ENCODE data around the gene UBE2D1. TPM values are rescaled to one million over a fixed set of nuclear protein-coding genes. Genes with fewer than 3 reads are reported as not detected.

UBE2D1 gene
- total RNA-seq = 10 to 100 TPM; 12.7 to 15.3 TPM

- ATAC-seq (peak; percentile 97), DNase-seq (peak; percentile 92)
- intact Hi-C loops (cut with DNase I, micrococcal nuclease) = loop anchor here (1.0 to 5.0 kb wide), 5 partner anchors 36 to 67 kb away; partner anchors contain the start of genes TFAM (in 2 of the 2) and CISD1 (in 1 of the 2)
- peaks cover 10% of the 10 kb centered on the region for H3K36me3 Mint-ChIP-seq (ENCODE audit: low read depth)
- H3K27ac Mint-ChIP-seq = peak within 1 kb of the TSS; percentile 87
- H3K27me3 Mint-ChIP-seq = peaks cover 7% of the 10 kb centered on the region
- ChIA-PET POLR2A (no interaction called here), CTCF (interaction anchor here (2.0 kb wide), 1 partner anchor 50 kb away, joined by 9 read pairs; the partner anchor contains the start of gene TFAM)
- H3K4me1 Mint-ChIP-seq = peaks cover 36% of the 10 kb centered on the region
- peak within 1 kb of the TSS; percentile 87 for H3K4me3 Mint-ChIP-seq
- no peaks in the 10 kb centered on the region for H3K9me3 Mint-ChIP-seq (ENCODE audit: low read depth)
These were observed at the start of gene UBE2D1 for GRCh38 chr10:58334817-58335305. TSS of gene UBE2D1 (plus strand) at chr10:58335006. CDS start at chr10:58335202, 196 bp downstream.

GRCh38 chr10:58291538-58292174, 43.1 kb upstream of the UBE2D1 start:
- intact Hi-C loops (cut with DNase I, micrococcal nuclease) = loop anchor here (1.0 to 5.0 kb wide), 2 partner anchors 114 to 954 kb away; no protein-coding TSS in a partner anchor
- no peaks in the 10 kb centered on the region for H3K9me3 Mint-ChIP-seq (ENCODE audit: low read depth)
- ChIA-PET CTCF (interaction anchor here (0.6 to 7.7 kb wide), 26 partner anchors 8 to 407 kb away, joined by 3 to 152 read pairs (median 5); partner anchors contain the start of genes CISD1, IPMK and TFAM), POLR2A (no interaction called here)
- H3K4me1 Mint-ChIP-seq = no peaks in the 10 kb centered on the region
- peaks cover 3% of the 10 kb centered on the region for H3K36me3 Mint-ChIP-seq (ENCODE audit: low read depth)
- DNase-seq = peak; percentile 50
- H3K27me3 Mint-ChIP-seq = no peaks in the 10 kb centered on the region
- ATAC-seq = peak; percentile 71
- no peak overlapping the region for H3K27ac Mint-ChIP-seq
- H3K4me3 Mint-ChIP-seq = no peak overlapping the region

GRCh38 chr10:58293989-58294388, 40.8 kb upstream of the UBE2D1 start:
- POLR2A ChIA-PET = no interaction called here
- peaks cover 3% of the 10 kb centered on the region for H3K36me3 Mint-ChIP-seq (ENCODE audit: low read depth)
- CTCF ChIA-PET = interaction anchor here (0.6 to 7.7 kb wide), 4 partner anchors 115 to 287 kb away, joined by 3 to 152 read pairs (median 3); no protein-coding TSS in a partner anchor
- no peak overlapping the region for H3K27ac Mint-ChIP-seq
- intact Hi-C loops (cut with DNase I, micrococcal nuclease) = loop anchor here (5.0 kb wide), 1 partner anchor 957 kb away; no protein-coding TSS in a partner anchor
- no peak overlapping the region for H3K4me3 Mint-ChIP-seq
- H3K4me1 Mint-ChIP-seq = no peaks in the 10 kb centered on the region
- no peaks in the 10 kb centered on the region for H3K27me3 Mint-ChIP-seq
- DNase-seq (no peak), ATAC-seq (no peak)
- H3K9me3 Mint-ChIP-seq (ENCODE audit: low read depth) = no peaks in the 10 kb centered on the region

- POLR2A ChIA-PET = no interaction called here
- DNase-seq (peak; percentile 74), ATAC-seq (peak; percentile 87)
- no peaks in the 10 kb centered on the region for H3K36me3 Mint-ChIP-seq (ENCODE audit: low read depth)
- CTCF ChIA-PET = interaction anchor here (0.7 to 2.2 kb wide), 17 partner anchors 9 to 219 kb away, joined by 3 to 14 read pairs (median 3); partner anchors contain the start of gene TFAM
- H3K4me3 Mint-ChIP-seq = no peak overlapping the region
- H3K4me1 Mint-ChIP-seq = peaks cover 2% of the 10 kb centered on the region
- peaks cover 6% of the 10 kb centered on the region for H3K27me3 Mint-ChIP-seq
- no peaks in the 10 kb centered on the region for H3K9me3 Mint-ChIP-seq (ENCODE audit: low read depth)
- intact Hi-C loops (cut with DNase I, micrococcal nuclease) = loop anchor here (1.0 to 2.0 kb wide), 2 partner anchors 35 to 86 kb away; partner anchors contain the start of genes TFAM (in 2 of the 2) and UBE2D1 (in 1 of the 2)
- no peak overlapping the region for H3K27ac Mint-ChIP-seq
These were observed 35.2 kb upstream of the UBE2D1 start for GRCh38 chr10:58299580-58299979.

- POLR2A ChIA-PET = no interaction called here
- no peak for DNase-seq
- no peak overlapping the region for H3K27ac Mint-ChIP-seq
- peaks cover 2% of the 10 kb centered on the region for H3K4me1 Mint-ChIP-seq
- intact Hi-C loops (cut with DNase I, micrococcal nuclease) = loop anchor here (5.0 to 10.0 kb wide), 2 partner anchors 212 to 214 kb away; partner anchors contain the start of gene BICC1 (in 2 of the 2)
- no peak overlapping the region for H3K4me3 Mint-ChIP-seq
- H3K27me3 Mint-ChIP-seq = peaks cover 6% of the 10 kb centered on the region
- H3K36me3 Mint-ChIP-seq (ENCODE audit: low read depth) = no peaks in the 10 kb centered on the region
- CTCF ChIA-PET = interaction anchor here (1.0 to 2.2 kb wide), 7 partner anchors 10 to 102 kb away, joined by 3 to 14 read pairs (median 4); partner anchors contain the start of gene TFAM
- no peaks in the 10 kb centered on the region for H3K9me3 Mint-ChIP-seq (ENCODE audit: low read depth)
- ATAC-seq = no peak
These were observed 34.1 kb upstream of the UBE2D1 start for GRCh38 chr10:58300676-58301075.

GRCh38 chr10:58302254-58302653, 32.6 kb upstream of the UBE2D1 start:
- Mint-ChIP-seq H3K4me1 (peaks cover 2% of the 10 kb centered on the region), H3K27me3 (peaks cover 14% of the 10 kb centered on the region), H3K27ac (no peak overlapping the region), H3K9me3 (ENCODE audit: low read depth) (no peaks in the 10 kb centered on the region), H3K4me3 (no peak overlapping the region), H3K36me3 (ENCODE audit: low read depth) (no peaks in the 10 kb centered on the region)
- intact Hi-C loops (cut with DNase I, micrococcal nuclease) = loop anchor here (5.0 to 10.0 kb wide), 2 partner anchors 210 to 213 kb away; partner anchors contain the start of gene BICC1 (in 2 of the 2)
- ChIA-PET CTCF (interaction anchor here (0.8 to 1.8 kb wide), 4 partner anchors 12 to 83 kb away, joined by 3 to 8 read pairs (median 4); partner anchors contain the start of genes CISD1 and TFAM), POLR2A (no interaction called here)
- DNase-seq (no peak), ATAC-seq (no peak)

GRCh38 chr10:58304099-58304633, 30.6 kb upstream of the UBE2D1 start:
- no peak overlapping the region for H3K27ac Mint-ChIP-seq
- intact Hi-C loops (cut with DNase I, micrococcal nuclease) = loop anchor here (5.0 to 10.0 kb wide), 2 partner anchors 208 to 211 kb away; partner anchors contain the start of gene BICC1 (in 2 of the 2)
- CTCF ChIA-PET = interaction anchor here (0.7 to 2.5 kb wide), 4 partner anchors 12 to 336 kb away, joined by 3 to 7 read pairs (median 3); no protein-coding TSS in a partner anchor
- peaks cover 2% of the 10 kb centered on the region for H3K4me1 Mint-ChIP-seq
- ATAC-seq (no peak), DNase-seq (no peak)
- no peaks in the 10 kb centered on the region for H3K9me3 Mint-ChIP-seq (ENCODE audit: low read depth)
- no peaks in the 10 kb centered on the region for H3K36me3 Mint-ChIP-seq (ENCODE audit: low read depth)
- H3K4me3 Mint-ChIP-seq = no peak overlapping the region
- POLR2A ChIA-PET = no interaction called here
- H3K27me3 Mint-ChIP-seq = peaks cover 18% of the 10 kb centered on the region

GRCh38 chr10:58305821-58306220, 29.0 kb upstream of the UBE2D1 start:
- no peaks in the 10 kb centered on the region for H3K4me1 Mint-ChIP-seq
- H3K27ac Mint-ChIP-seq = no peak overlapping the region
- DNase-seq (no peak), ATAC-seq (no peak)
- peaks cover 20% of the 10 kb centered on the region for H3K27me3 Mint-ChIP-seq
- H3K36me3 Mint-ChIP-seq (ENCODE audit: low read depth) = no peaks in the 10 kb centered on the region
- POLR2A ChIA-PET = no interaction called here
- intact Hi-C loops (cut with DNase I, micrococcal nuclease) = loop anchor here in 1 of 2 experiments (10.0 kb wide), 1 partner anchor 209 kb away; the partner anchor contains the start of gene BICC1
- no peaks in the 10 kb centered on the region for H3K9me3 Mint-ChIP-seq (ENCODE audit: low read depth)
- CTCF ChIA-PET = interaction anchor here (0.6 to 2.5 kb wide), 5 partner anchors 9 to 392 kb away, joined by 3 to 7 read pairs (median 4); no protein-coding TSS in a partner anchor
- no peak overlapping the region for H3K4me3 Mint-ChIP-seq

- no peak overlapping the region for H3K4me3 Mint-ChIP-seq
- ATAC-seq (no peak), DNase-seq (no peak)
- ChIA-PET CTCF (interaction anchor here (0.9 to 1.4 kb wide), 4 partner anchors 12 to 129 kb away, joined by 3 to 6 read pairs (median 4); partner anchors contain the start of gene TFAM), POLR2A (interaction anchor here (0.8 kb wide), 1 partner anchor 16 kb away, joined by 6 read pairs; no protein-coding TSS in a partner anchor)
- H3K36me3 Mint-ChIP-seq (ENCODE audit: low read depth) = no peaks in the 10 kb centered on the region
- peaks cover 16% of the 10 kb centered on the region for H3K27me3 Mint-ChIP-seq
- no peaks in the 10 kb centered on the region for H3K4me1 Mint-ChIP-seq
- H3K9me3 Mint-ChIP-seq (ENCODE audit: low read depth) = no peaks in the 10 kb centered on the region
- no peak overlapping the region for H3K27ac Mint-ChIP-seq
- intact Hi-C loops (cut with DNase I, micrococcal nuclease) = loop anchor here in 1 of 2 experiments (10.0 kb wide), 1 partner anchor 207 kb away; the partner anchor contains the start of gene BICC1
These were observed 27.1 kb upstream of the UBE2D1 start for GRCh38 chr10:58307676-58308075.

- no peak overlapping the region for H3K27ac Mint-ChIP-seq
- CTCF ChIA-PET = interaction anchor here (1.4 kb wide), 1 partner anchor 14 kb away, joined by 4 read pairs; no protein-coding TSS in a partner anchor
These were observed 23.8 kb upstream of the UBE2D1 start for GRCh38 chr10:58311026-58311425.

GRCh38 chr10:58316874-58317273, 17.9 kb upstream of the UBE2D1 start:
- intact Hi-C loops (cut with DNase I, micrococcal nuclease) = no loop called here
- no peak for DNase-seq
- Mint-ChIP-seq H3K4me1 (no peaks in the 10 kb centered on the region), H3K27me3 (peaks cover 3% of the 10 kb centered on the region), H3K4me3 (no peak overlapping the region), H3K9me3 (ENCODE audit: low read depth) (no peaks in the 10 kb centered on the region), H3K36me3 (ENCODE audit: low read depth) (no peaks in the 10 kb centered on the region), H3K27ac (no peak overlapping the region)
- CTCF ChIA-PET = interaction anchor here (1.5 kb wide), 1 partner anchor 12 kb away, joined by 7 read pairs; no protein-coding TSS in a partner anchor
- POLR2A ChIA-PET = no interaction called here
- no peak for ATAC-seq

More at GRCh38 chr10:58311026-58311425, 23.8 kb upstream of the UBE2D1 start:
- intact Hi-C loops (cut with DNase I, micrococcal nuclease) = no loop called here
- Mint-ChIP-seq H3K4me3 (no peak overlapping the region), H3K9me3 (ENCODE audit: low read depth) (no peaks in the 10 kb centered on the region), H3K27me3 (peaks cover 11% of the 10 kb centered on the region), H3K4me1 (no peaks in the 10 kb centered on the region), H3K36me3 (ENCODE audit: low read depth) (no peaks in the 10 kb centered on the region)
- no peak for ATAC-seq
- POLR2A ChIA-PET = interaction anchor here (0.6 kb wide), 1 partner anchor 28 kb away, joined by 4 read pairs; no protein-coding TSS in a partner anchor
- no peak for DNase-seq

Measured in activated CD4-positive, alpha-beta T cell treated with anti-CD3 and anti-CD28 coated beads for 36 hours (primary cell).